Adrenal gland (tissue), 5 donors: ENCODE results near the gene OTUD3.

Experiments used
- CTCF ChIP-seq, 6 experiments: fragments of 450-650 bp in 4 of 6; fragments of 200-600 bp in 2 of 6; sonication (generic) in 1 of 6; IDR thresholded peaks; 1 replicate in 5 of 6; 2 replicates in 1 of 6; pipeline versions ENCODE4 v1.5.1 to v1.8.0; 2016 to 2021; ENCODE audit warnings: antibody characterized with exemption in 6 of 6, mild to moderate bottlenecking in 2 of 6, moderate library complexity in 1 of 6
- POLR2A ChIP-seq, 2 donors: fragments of 450-650 bp; IDR thresholded peaks; one replicate each; pipeline ENCODE4 v1.6.1; 2017; ENCODE audit warnings: antibody characterized with exemption in 2 of 2, mild to moderate bottlenecking in 2 of 2, moderate library complexity in 1 of 2
- donor health status: DM: no; HTN: no; CAD: no.

- no peak for TF ChIP-seq CTCF (IDR thresholded peaks at IDR 0.05)
- no peak for TF ChIP-seq POLR2A (IDR thresholded peaks at IDR 0.05)
Measured at GRCh38 chr1:19954059-19954458, 71.9 kb downstream of the OTUD3 start.
